SJSA1 (cell line): ENCODE measurements around the gene SLC13A4. TPM values are rescaled to one million over a fixed set of nuclear protein-coding genes. Genes with fewer than 3 reads are reported as not detected.
"Not testable (repeated sequence)": the region's sequence is repeated elsewhere in the genome, so short reads cannot be mapped to it uniquely, and the experiment has no call there.

Experiments
- DNase-seq, 2 experiments: peaks; one replicate each; pipeline ENCODE4 v3.0.0-alpha.2; 2015 to 2020; ENCODE audit warnings: low spot score in 2 of 2, low read depth in 1 of 2
- H3K27ac ChIP-seq: fragments of 250-450 bp; sonication (Bioruptor Pico); 2 replicates; pipeline ENCODE4 v1.5.1; 2020; ENCODE audit warnings: mild to moderate bottlenecking, moderate library complexity
- H3K27me3 ChIP-seq: fragments of 250-450 bp; sonication (Bioruptor Pico); replicated peaks from 2 replicates; pipeline ENCODE4 v1.5.1; 2020; ENCODE audit warnings: mild to moderate bottlenecking, moderate library complexity
- H3K36me3 ChIP-seq: fragments of 250-450 bp; sonication (Bioruptor Pico); 2 replicates; pipeline ENCODE4 v1.5.1; 2020; ENCODE audit warnings: mild to moderate bottlenecking
- H3K4me1 ChIP-seq: fragments of 250-450 bp; sonication (Bioruptor Pico); replicated peaks from 2 replicates; pipeline ENCODE4 v1.6.1; 2021; ENCODE audit warnings: mild to moderate bottlenecking
- H3K4me3 ChIP-seq: fragments of 250-450 bp; sonication (Bioruptor Pico); 2 replicates; pipeline ENCODE4 v1.5.1; 2020; ENCODE audit warnings: mild to moderate bottlenecking
- H3K9me3 ChIP-seq: fragments of 250-450 bp; sonication (Bioruptor Pico); replicated peaks from 2 replicates; pipeline ENCODE4 v1.5.1; 2020; ENCODE audit warnings: mild to moderate bottlenecking
- total RNA-seq: library from RNA; depleted of rRNA; stranded (reverse); fragments of >200 nt; shearing (Covaris generic); gene quantifications from 2 replicates; pipeline ENCODE4 v1.2.3, GENCODE V29; 2014

Gene SLC13A4
- total RNA-seq, 1 experiment from 2014 or later: not detected

- H3K36me3 ChIP-seq: peaks cover 18% of the 10 kb centered on the region
- no peak for DNase-seq
- peaks cover 28% of the 10 kb centered on the region for H3K4me1 ChIP-seq
- no peaks in the 10 kb centered on the region for H3K27me3 ChIP-seq
- no peaks in the 10 kb centered on the region for H3K9me3 ChIP-seq
- no peak overlapping the region for H3K27ac ChIP-seq
- H3K4me3 ChIP-seq: no peak overlapping the region
Observed at GRCh38 chr7:135685306-135686084, 42.5 kb downstream of the SLC13A4 start.

- Histone ChIP-seq H3K36me3 (peaks cover 22% of the 10 kb centered on the region), H3K9me3 (no peaks in the 10 kb centered on the region), H3K27me3 (no peaks in the 10 kb centered on the region), H3K27ac (no peak overlapping the region), H3K4me1 (peaks cover 24% of the 10 kb centered on the region), H3K4me3 (no peak overlapping the region)
- DNase-seq: no peak
Observed at GRCh38 chr7:135684699-135685098, 43.3 kb downstream of the SLC13A4 start.

GRCh38 chr7:135684136-135684535 is 43.9 kb downstream of the SLC13A4 start:
- no peak overlapping the region for H3K4me3 ChIP-seq
- peaks cover 24% of the 10 kb centered on the region for H3K4me1 ChIP-seq
- no peak for DNase-seq
- peaks cover 28% of the 10 kb centered on the region for H3K36me3 ChIP-seq
- no peaks in the 10 kb centered on the region for H3K9me3 ChIP-seq
- no peaks in the 10 kb centered on the region for H3K27me3 ChIP-seq
- H3K27ac ChIP-seq: peak overlapping the region; percentile 6; the same call in 1 of the 2 replicates

GRCh38 chr7:135683609-135684008 is 44.4 kb downstream of the SLC13A4 start:
- Histone ChIP-seq H3K27ac (peak overlapping the region; percentile 6; the same call in 1 of the 2 replicates), H3K9me3 (no peaks in the 10 kb centered on the region)
- no peak for DNase-seq

DNA sequence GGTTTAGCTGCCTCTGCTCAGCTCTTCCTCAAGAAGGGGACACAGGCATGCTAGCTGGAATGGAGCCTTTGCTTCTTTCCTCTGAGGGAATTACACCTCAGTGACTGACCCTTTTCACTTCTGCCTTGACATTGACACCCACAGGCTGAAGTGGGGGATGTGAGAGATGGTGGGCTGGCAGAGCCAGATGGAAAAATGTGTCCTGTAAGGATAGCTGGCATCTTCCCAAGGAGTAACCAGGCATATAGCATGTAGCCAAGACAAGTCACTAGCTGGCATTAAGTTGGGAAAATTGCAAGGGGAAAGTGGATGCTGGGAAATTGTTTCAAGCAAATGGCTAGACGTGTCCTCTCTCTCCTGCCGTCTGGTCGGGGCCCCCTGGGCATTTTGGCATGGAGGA is 45.8 kb downstream of the SLC13A4 start:
- no peaks in the 10 kb centered on the region for H3K9me3 ChIP-seq
- H3K4me3 ChIP-seq: no peak overlapping the region
- peaks cover 24% of the 10 kb centered on the region for H3K4me1 ChIP-seq
- no peaks in the 10 kb centered on the region for H3K27me3 ChIP-seq
- peaks cover 40% of the 10 kb centered on the region for H3K36me3 ChIP-seq
- DNase-seq: no peak
- no peak overlapping the region for H3K27ac ChIP-seq

More at GRCh38 chr7:135683609-135684008, 44.4 kb downstream of the SLC13A4 start:
- Histone ChIP-seq H3K36me3 (peaks cover 30% of the 10 kb centered on the region), H3K4me3 (no peak overlapping the region), H3K27me3 (no peaks in the 10 kb centered on the region), H3K4me1 (peaks cover 24% of the 10 kb centered on the region)

DNA sequence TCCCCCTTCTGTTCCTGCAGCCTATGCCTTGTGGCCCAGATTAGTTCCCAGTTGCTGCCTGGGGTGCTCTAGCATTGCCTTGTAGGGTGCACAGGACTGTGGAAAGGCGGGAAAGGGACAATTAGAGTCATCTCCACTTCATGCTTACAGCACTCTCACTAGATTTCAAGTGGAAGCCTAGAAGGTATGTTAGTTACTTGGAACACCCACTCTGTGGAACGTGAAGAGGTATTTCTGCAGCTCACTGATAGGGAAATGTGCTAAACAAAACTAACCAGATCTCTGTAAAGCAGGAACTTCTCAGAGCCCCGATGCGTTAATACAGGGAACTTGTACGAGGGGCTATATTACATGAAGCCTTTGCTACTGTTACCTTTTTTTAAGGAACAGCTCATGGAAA is 46.2 kb downstream of the SLC13A4 start:
- Histone ChIP-seq H3K36me3 (peaks cover 41% of the 10 kb centered on the region), H3K27ac (no peak overlapping the region), H3K27me3 (no peaks in the 10 kb centered on the region)

DNA sequence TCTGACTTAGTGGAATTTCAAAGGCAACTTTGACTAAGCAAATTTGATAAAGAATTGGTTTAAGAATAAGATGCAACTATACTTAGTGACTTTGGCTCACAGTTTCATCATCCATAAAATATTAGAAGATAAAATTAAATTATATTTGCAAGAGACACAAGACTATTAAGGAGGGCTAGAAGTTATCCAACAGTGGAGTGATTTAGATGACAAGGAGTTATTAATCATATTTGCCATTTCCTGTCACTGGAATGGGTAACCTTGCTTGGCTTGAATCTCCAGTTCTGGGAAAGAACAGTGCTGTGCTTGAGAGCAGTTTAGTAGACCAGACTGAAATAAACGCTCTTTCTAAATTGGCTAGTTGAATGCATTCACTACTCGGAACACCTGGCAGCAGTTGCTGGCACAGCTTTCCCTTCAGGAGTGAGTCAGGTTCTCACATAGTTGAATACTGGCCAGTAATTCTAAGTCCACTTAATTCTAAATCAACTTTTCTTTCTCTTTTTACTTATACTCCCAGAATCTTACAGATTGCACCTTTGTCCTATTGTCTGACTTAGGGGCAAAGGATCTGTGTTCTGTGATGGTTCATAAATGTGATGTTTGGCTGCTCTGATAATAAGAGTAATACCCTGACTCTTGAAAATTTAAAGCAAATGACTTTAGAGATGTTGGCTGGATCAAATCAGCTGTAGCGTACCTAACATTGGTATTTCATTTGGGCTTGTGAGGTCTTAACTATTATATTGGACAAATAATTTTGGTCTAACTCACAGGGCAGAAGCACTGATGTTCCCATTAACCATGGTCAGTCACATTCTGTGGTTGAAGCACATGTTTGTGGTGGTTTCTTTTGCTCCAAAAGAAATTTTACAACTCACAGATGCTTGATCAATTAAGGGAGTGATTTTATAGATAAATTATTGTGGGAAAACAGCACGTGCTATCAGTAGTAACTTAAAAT is 49.1 kb downstream of the SLC13A4 start:
- DNase-seq: no peak
- H3K27me3 ChIP-seq: no peaks in the 10 kb centered on the region
- H3K4me1 ChIP-seq: peaks cover 7% of the 10 kb centered on the region
- H3K4me3 ChIP-seq: no peak overlapping the region
- no peak overlapping the region for H3K27ac ChIP-seq
- H3K36me3 ChIP-seq: peaks cover 63% of the 10 kb centered on the region
- H3K9me3 ChIP-seq: no peaks in the 10 kb centered on the region

More for the DNA sequence above, 46.2 kb downstream of the SLC13A4 start:
- Histone ChIP-seq H3K4me1 (peaks cover 24% of the 10 kb centered on the region), H3K9me3 (no peaks in the 10 kb centered on the region), H3K4me3 (no peak overlapping the region)
- DNase-seq: no peak

DNA sequence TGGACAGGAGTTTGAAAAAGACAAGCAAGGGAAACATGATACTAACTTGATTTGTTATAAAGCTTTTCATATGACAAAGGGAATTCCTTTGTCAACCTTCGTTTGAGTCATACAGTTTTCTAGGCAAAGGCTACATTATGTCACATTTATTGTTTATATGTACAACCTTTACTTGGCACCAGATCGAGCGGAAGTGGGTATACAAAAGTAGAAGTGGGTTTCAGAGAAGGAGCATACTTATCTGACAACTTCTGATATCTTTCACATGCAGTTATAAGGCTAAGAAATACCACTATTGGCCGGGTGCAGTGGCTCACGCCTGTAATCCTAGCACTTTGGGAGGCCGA is 54.7 kb downstream of the SLC13A4 start:
- Histone ChIP-seq H3K27ac (peak overlapping the region; percentile 79), H3K9me3 (no peaks in the 10 kb centered on the region), H3K4me1 (peaks cover 34% of the 10 kb centered on the region), H3K36me3 (peaks cover 51% of the 10 kb centered on the region), H3K27me3 (no peaks in the 10 kb centered on the region), H3K4me3 (no peak overlapping the region)
- peak; percentile 67 to 82 for DNase-seq

DNA sequence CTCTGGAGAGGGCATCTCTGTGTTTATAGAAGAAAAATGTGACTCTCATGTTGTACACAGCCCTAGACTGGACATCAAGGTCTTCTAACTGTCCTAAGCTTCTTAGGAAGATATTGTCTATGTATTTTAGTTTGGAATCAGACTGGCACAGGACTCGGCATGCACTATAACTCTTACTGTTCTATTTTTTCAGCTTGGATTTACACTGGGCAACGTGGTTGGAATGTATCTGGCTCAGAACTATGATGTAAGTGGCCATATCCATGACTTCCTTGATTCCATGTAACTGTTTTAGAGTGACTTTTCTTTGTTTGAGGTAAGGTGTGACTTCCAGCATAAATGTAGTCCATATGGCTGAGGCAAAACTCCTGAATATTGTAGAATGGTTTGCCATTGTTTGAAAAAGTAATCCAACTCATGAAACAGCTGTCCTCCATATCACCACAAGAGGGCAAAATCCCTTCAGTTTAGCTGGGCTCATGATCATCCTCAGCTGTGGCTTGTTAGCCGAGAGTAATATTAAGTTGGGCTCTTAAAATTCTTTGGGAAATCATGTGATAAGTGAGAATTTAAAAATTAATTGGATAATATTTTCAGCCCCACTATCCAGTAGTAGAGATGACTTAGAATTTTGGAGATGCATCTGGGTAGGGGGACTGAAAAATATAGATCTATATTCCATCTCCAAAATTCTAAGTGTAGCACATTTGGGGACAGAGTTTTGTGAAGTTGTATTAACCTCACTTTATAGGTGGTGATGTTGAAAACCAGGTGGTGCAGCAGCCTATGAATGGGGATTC is 55.2 kb downstream of the SLC13A4 start:
- DNase-seq: peak in 1 of 2 experiments; percentile 64
- Histone ChIP-seq H3K36me3 (peaks cover 45% of the 10 kb centered on the region), H3K9me3 (no peaks in the 10 kb centered on the region), H3K27me3 (no peaks in the 10 kb centered on the region), H3K4me3 (no peak overlapping the region), H3K27ac (peak overlapping the region; percentile 79), H3K4me1 (peaks cover 34% of the 10 kb centered on the region)

DNA sequence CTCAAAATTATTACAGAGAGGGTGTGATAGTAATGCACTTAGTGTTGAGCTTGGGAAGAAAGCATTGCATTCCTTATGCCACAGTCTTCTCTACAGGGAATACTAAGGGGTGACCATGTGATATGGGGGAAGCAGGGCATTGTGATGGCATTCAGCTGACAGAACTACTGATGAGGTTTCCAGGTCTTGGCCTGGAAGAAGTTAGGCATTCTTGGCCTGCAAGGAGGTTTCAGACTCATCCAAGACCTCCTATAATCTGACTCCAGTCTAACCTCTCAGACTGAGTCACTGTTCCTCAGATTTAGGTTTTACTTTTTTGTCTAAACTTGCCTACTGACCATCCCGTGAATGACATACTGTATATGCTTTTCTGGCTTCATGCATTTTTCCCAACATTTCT is 57.8 kb downstream of the SLC13A4 start:
- no peak for DNase-seq
- H3K36me3 ChIP-seq: peaks cover 23% of the 10 kb centered on the region; the same call in 1 of the 2 replicates
- no peak overlapping the region for H3K27ac ChIP-seq
- H3K4me1 ChIP-seq: peaks cover 47% of the 10 kb centered on the region
- H3K4me3 ChIP-seq: no peak overlapping the region
- no peaks in the 10 kb centered on the region for H3K9me3 ChIP-seq
- H3K27me3 ChIP-seq: no peaks in the 10 kb centered on the region

- Histone ChIP-seq H3K4me3 (no peak overlapping the region), H3K27me3 (no peaks in the 10 kb centered on the region), H3K36me3 (peaks cover 24% of the 10 kb centered on the region; the same call in 1 of the 2 replicates), H3K27ac (no peak overlapping the region), H3K4me1 (peaks cover 49% of the 10 kb centered on the region), H3K9me3 (no peaks in the 10 kb centered on the region)
- no peak for DNase-seq
Observed at GRCh38 chr7:135669774-135670173, 58.2 kb downstream of the SLC13A4 start.

DNA sequence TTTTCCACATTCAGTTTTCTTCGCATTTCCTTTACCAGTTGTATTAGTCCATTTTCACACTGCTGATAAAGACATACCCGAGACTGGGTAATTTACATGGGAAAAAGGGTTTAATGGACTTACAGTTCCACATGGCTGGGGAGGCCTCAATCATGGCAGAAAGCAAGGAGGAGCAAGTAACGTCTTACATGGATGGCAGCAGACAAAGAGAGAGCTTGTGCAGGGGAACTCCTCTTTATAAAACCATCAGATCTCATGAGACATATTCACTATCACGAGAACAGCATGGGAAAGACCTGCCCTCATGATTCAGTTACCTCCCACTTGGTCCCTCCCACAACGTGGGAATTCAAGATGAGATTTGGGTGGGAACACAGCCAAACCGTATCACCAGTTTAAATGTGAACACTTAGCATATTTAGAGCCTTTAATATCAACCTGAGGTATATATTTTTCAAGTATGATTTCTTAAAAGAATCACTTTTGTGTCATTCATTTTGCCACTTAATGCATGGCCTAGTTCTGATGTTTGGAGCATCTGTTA is 59.1 kb downstream of the SLC13A4 start:
- H3K27ac ChIP-seq, DNase-seq, H3K27me3 ChIP-seq, H3K9me3 ChIP-seq, H3K4me3 ChIP-seq: not testable (repeated sequence)
- Histone ChIP-seq H3K36me3 (peaks cover 17% of the 10 kb centered on the region; the same call in 1 of the 2 replicates), H3K4me1 (peaks cover 56% of the 10 kb centered on the region)

GRCh38 chr7:135667626-135668025 is 60.4 kb downstream of the SLC13A4 start:
- Histone ChIP-seq H3K4me1 (peaks cover 50% of the 10 kb centered on the region), H3K36me3 (peaks cover 17% of the 10 kb centered on the region; the same call in 1 of the 2 replicates)
- H3K27ac ChIP-seq, H3K27me3 ChIP-seq, DNase-seq, H3K9me3 ChIP-seq, H3K4me3 ChIP-seq: not testable (repeated sequence)
